Loucy (cell line): ENCODE measurements around the gene MYMK.

Source experiments
- CTCF ChIP-seq: fragments of 200-600 bp; sonication (generic); conservative IDR thresholded peaks from 2 replicates; pipeline ENCODE4 v1.5.1; 2014; ENCODE audit warnings: mild to moderate bottlenecking, antibody characterized with exemption, low read length
- EZH2phosphoT487 ChIP-seq: fragments of 200-600 bp; IDR thresholded peaks from 2 replicates; pipeline ENCODE4 v1.6.1; 2018; ENCODE audit warnings: antibody characterized with exemption, mild to moderate bottlenecking, moderate library complexity, borderline replicate concordance

- no peak for TF ChIP-seq CTCF
- TF ChIP-seq EZH2phosphoT487, result no peak
These were observed 45.9 kb upstream of the MYMK start for GRCh38 chr9:133570691-133571080.
